ENCODE measurements around the gene PRKCI.

Gene PRKCI

DNA sequence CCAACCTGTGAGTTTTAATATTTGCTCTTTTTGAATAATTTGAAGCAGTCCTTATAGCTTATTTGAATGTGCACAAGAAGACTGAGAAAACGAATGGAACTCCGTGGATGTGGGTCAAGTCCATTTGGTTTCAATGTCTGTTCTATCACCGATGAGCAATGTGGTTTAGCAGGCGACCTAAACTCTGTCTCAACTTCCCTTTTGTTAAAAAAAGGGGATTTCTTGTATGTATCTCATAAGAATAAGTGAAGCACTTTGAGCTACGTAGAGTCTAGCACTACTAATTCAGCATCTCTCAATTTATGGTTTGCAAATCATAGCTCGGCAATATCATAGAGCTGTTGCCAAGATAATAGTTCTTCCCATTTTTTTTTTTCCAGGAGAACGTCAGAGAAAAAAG is 130.7 kb downstream of the PRKCI start:
- no peak for TF ChIP-seq ZBTB7A (IDR thresholded peaks at IDR 0.05; ENCODE audit: low read depth)
- TF ChIP-seq EP300 (IDR thresholded peaks at IDR 0.05; ENCODE audit: borderline replicate concordance): no peak
- TF ChIP-seq TAF1 (IDR thresholded peaks at IDR 0.05; ENCODE audit: low read depth): no peak
- TF ChIP-seq TCF12 (IDR thresholded peaks at IDR 0.05; ENCODE audit: low read depth): no peak

DNA sequence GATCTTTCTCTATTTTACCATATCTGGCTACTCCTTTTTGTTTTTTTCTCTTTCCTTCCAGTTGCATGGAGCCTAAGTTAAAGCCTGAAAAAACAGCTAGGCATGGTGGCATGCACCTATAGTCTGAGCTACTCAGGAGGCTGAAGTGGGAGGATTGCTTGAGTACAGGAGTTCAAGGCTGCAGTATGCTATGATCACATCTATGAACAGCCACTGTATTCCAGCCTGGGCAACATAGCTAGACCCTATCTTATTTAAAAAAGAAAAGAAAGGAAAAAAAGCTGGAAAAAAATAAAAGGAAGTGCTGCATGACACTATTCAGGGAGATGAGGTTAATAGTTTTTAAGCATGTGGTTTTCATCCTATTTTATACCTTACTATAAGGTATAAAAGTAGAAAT is 131.3 kb downstream of the PRKCI start:
- TF ChIP-seq TEAD4 (IDR thresholded peaks at IDR 0.05) (no peak), FOXM1 (IDR thresholded peaks at IDR 0.05; ENCODE audit: borderline replicate concordance, low read depth) (no peak), CREB1 (IDR thresholded peaks at IDR 0.05; ENCODE audit: low read depth) (no peak), TAF1 (IDR thresholded peaks at IDR 0.05; ENCODE audit: low read depth) (no peak), EP300 (IDR thresholded peaks at IDR 0.05; ENCODE audit: borderline replicate concordance) (no peak), EGR1 (IDR thresholded peaks at IDR 0.05) (no peak), CEBPB (IDR thresholded peaks at IDR 0.05) (no peak), ZBTB7A (IDR thresholded peaks at IDR 0.05; ENCODE audit: low read depth) (no peak), YY1 (IDR thresholded peaks at IDR 0.05; ENCODE audit: low read depth) (no peak), TCF12 (IDR thresholded peaks at IDR 0.05; ENCODE audit: low read depth) (no peak), NFIC (IDR thresholded peaks at IDR 0.05) (no peak)
- TF ChIP-seq, protein P1, sequence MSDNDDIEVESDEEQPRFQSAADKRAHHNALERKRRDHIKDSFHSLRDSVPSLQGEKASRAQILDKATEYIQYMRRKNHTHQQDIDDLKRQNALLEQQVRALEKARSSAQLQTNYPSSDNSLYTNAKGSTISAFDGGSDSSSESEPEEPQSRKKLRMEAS (IDR thresholded peaks at IDR 0.05): no peak
- TF ChIP-seq, protein P2, sequence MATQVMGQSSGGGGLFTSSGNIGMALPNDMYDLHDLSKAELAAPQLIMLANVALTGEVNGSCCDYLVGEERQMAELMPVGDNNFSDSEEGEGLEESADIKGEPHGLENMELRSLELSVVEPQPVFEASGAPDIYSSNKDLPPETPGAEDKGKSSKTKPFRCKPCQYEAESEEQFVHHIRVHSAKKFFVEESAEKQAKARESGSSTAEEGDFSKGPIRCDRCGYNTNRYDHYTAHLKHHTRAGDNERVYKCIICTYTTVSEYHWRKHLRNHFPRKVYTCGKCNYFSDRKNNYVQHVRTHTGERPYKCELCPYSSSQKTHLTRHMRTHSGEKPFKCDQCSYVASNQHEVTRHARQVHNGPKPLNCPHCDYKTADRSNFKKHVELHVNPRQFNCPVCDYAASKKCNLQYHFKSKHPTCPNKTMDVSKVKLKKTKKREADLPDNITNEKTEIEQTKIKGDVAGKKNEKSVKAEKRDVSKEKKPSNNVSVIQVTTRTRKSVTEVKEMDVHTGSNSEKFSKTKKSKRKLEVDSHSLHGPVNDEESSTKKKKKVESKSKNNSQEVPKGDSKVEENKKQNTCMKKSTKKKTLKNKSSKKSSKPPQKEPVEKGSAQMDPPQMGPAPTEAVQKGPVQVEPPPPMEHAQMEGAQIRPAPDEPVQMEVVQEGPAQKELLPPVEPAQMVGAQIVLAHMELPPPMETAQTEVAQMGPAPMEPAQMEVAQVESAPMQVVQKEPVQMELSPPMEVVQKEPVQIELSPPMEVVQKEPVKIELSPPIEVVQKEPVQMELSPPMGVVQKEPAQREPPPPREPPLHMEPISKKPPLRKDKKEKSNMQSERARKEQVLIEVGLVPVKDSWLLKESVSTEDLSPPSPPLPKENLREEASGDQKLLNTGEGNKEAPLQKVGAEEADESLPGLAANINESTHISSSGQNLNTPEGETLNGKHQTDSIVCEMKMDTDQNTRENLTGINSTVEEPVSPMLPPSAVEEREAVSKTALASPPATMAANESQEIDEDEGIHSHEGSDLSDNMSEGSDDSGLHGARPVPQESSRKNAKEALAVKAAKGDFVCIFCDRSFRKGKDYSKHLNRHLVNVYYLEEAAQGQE (IDR thresholded peaks at IDR 0.05; ENCODE audit: low read depth): no peak

DNA sequence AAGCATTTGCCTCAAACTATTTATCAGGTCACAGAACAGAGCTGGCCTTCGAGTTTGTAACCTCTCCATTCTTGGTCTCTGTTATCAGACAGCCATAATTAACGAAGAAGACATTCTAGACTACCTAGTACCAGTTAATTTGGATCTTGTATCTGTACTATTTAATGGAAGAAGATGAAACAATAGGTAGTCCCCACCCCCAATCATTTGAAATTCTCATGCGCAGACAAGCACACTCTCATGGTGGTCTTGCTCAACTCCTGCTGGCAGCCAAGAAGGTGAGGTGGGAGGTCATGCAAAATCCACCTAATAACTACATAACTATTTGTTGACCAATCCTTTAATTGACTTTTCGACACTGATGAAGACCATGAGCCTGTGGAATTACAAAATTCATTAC is 132.5 kb downstream of the PRKCI start:
- TF ChIP-seq RAD21 (IDR thresholded peaks at IDR 0.05; ENCODE audit: low read depth) (no peak), EGR1 (IDR thresholded peaks at IDR 0.05) (no peak), TAF1 (IDR thresholded peaks at IDR 0.05; ENCODE audit: low read depth) (no peak), FOXM1 (IDR thresholded peaks at IDR 0.05; ENCODE audit: borderline replicate concordance, low read depth) (no peak), ZBTB7A (IDR thresholded peaks at IDR 0.05; ENCODE audit: low read depth) (no peak), TCF12 (IDR thresholded peaks at IDR 0.05; ENCODE audit: low read depth) (no peak), NFIC (IDR thresholded peaks at IDR 0.05) (no peak), EP300 (IDR thresholded peaks at IDR 0.05; ENCODE audit: borderline replicate concordance) (no peak), CEBPB (IDR thresholded peaks at IDR 0.05) (no peak), YY1 (IDR thresholded peaks at IDR 0.05; ENCODE audit: low read depth) (no peak), CREB1 (IDR thresholded peaks at IDR 0.05; ENCODE audit: low read depth) (no peak), TEAD4 (IDR thresholded peaks at IDR 0.05) (no peak)
- TF ChIP-seq, protein P3, sequence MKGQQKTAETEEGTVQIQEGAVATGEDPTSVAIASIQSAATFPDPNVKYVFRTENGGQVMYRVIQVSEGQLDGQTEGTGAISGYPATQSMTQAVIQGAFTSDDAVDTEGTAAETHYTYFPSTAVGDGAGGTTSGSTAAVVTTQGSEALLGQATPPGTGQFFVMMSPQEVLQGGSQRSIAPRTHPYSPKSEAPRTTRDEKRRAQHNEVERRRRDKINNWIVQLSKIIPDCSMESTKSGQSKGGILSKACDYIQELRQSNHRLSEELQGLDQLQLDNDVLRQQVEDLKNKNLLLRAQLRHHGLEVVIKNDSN (IDR thresholded peaks at IDR 0.05): no peak
- TF ChIP-seq, protein P2 (IDR thresholded peaks at IDR 0.05; ENCODE audit: low read depth): no peak
- TF ChIP-seq, protein P1 (IDR thresholded peaks at IDR 0.05): no peak

Data from Ishikawa (cell line).